GM20000 (cell line): ENCODE data around the gene SFI1.

Experiments
- DNase-seq: peaks from one replicate; pipeline ENCODE4 v3.0.0; 2012; ENCODE audit warnings: low spot score
- CTCF ChIP-seq: IDR thresholded peaks from 2 replicates; pipeline ENCODE4 v1.5.1; 2012; ENCODE audit warnings: mild to moderate bottlenecking, control low read depth; ENCODE audit errors: extremely low read depth, missing control alignments

SFI1 gene

GRCh38 chr22:31622980-31623379 is 126.6 kb downstream of the SFI1 start:
- no peak for TF ChIP-seq CTCF
- DNase-seq = no peak

GRCh38 chr22:31623592-31624304 is 127.4 kb downstream of the SFI1 start:
- no peak for TF ChIP-seq CTCF
- DNase-seq = no peak

GRCh38 chr22:31625257-31625640 is 128.9 kb downstream of the SFI1 start:
- DNase-seq = no peak
- no peak for TF ChIP-seq CTCF

GRCh38 chr22:31625661-31626426 is 129.5 kb downstream of the SFI1 start:
- no peak for TF ChIP-seq CTCF
- DNase-seq = no peak

- TF ChIP-seq CTCF = no peak
- DNase-seq = no peak
Observed at GRCh38 chr22:31626427-31627150, 130.3 kb downstream of the SFI1 start.

- no peak for DNase-seq
- TF ChIP-seq CTCF = no peak
Observed at GRCh38 chr22:31627223-31627731, 130.9 kb downstream of the SFI1 start.

GRCh38 chr22:31628362-31628761 is 132.0 kb downstream of the SFI1 start:
- DNase-seq = no peak
- no peak for TF ChIP-seq CTCF
